CD14-positive monocyte (primary cell): ENCODE results near the gene TAS2R43. TPM values are rescaled to one million over a fixed set of nuclear protein-coding genes. Genes with fewer than 3 reads are reported as not detected.

Source experiments
- DNase-seq, 3 donors: peaks; one replicate each; pipeline ENCODE4 v3.0.0-alpha.2; 2011 to 2022
- H2AFZ ChIP-seq: 2 replicates; pipeline ENCODE4 v1.6.0; 2012; ENCODE audit warnings: mild to moderate bottlenecking, low read depth, low read length, inconsistent platforms; ENCODE audit not compliant: insufficient read depth, poor library complexity, severe bottlenecking
- H3K27ac ChIP-seq, 2 donors: 1 replicate in 1 of 2; 2 replicates in 1 of 2; pipeline ENCODE4 v1.5.1; 2012 to 2013; ENCODE audit warnings: low read length in 2 of 2, control low read depth in 1 of 2, inconsistent platforms in 1 of 2, low read depth in 1 of 2, mild to moderate bottlenecking in 1 of 2
- H3K27me3 ChIP-seq, 2 donors: one replicate each; pipeline versions ENCODE4 v1.6.0 to v1.6.1; 2011 to 2013; ENCODE audit warnings: low read length in 2 of 2; ENCODE audit not compliant: control insufficient read depth in 2 of 2, insufficient read depth in 2 of 2
- H3K36me3 ChIP-seq, 2 donors: replicated peaks in 1 of 2; 1 replicate in 1 of 2; 2 replicates in 1 of 2; pipeline versions ENCODE4 v1.5.1 to v1.6.1; 2012 to 2013; ENCODE audit warnings: low read length in 2 of 2, control low read depth in 1 of 2, inconsistent platforms in 1 of 2, mild to moderate bottlenecking in 1 of 2; ENCODE audit not compliant: insufficient read depth in 2 of 2, control insufficient read depth in 1 of 2
- H3K4me1 ChIP-seq, 2 donors: 1 replicate in 1 of 2; 2 replicates in 1 of 2; pipeline versions ENCODE4 v1.5.1 to v1.6.1; 2012 to 2013; ENCODE audit warnings: low read length in 2 of 2, control low read depth in 1 of 2, inconsistent platforms in 1 of 2, mild to moderate bottlenecking in 1 of 2, moderate library complexity in 1 of 2; ENCODE audit not compliant: insufficient read depth in 2 of 2, control insufficient read depth in 1 of 2
- H3K4me2 ChIP-seq: replicated peaks from 2 replicates; pipeline ENCODE3; 2012; ENCODE audit warnings: low read length, moderate library complexity, mild to moderate bottlenecking; ENCODE audit not compliant: poor library complexity, severe bottlenecking; ENCODE audit errors: extremely low read depth
- H3K4me3 ChIP-seq, 3 experiments: fragments of 200-600 bp in 1 of 3; sonication (generic) in 1 of 3; replicated peaks in 1 of 3; 1 replicate in 2 of 3; 2 replicates in 1 of 3; pipeline ENCODE4 v1.5.1; 2011 to 2013; ENCODE audit warnings: low read length in 3 of 3, mild to moderate bottlenecking in 3 of 3, control low read depth in 2 of 3, low read depth in 2 of 3, inconsistent platforms in 1 of 3, moderate library complexity in 1 of 3
- H3K79me2 ChIP-seq: 2 replicates; pipeline ENCODE4 v1.6.0; 2012; ENCODE audit warnings: mild to moderate bottlenecking, control low read depth, inconsistent platforms, low read length, moderate library complexity; ENCODE audit not compliant: insufficient read depth
- H3K9ac ChIP-seq: 2 replicates; pipeline ENCODE4 v1.6.0; 2017; ENCODE audit warnings: low read length, mild to moderate bottlenecking; ENCODE audit not compliant: insufficient read depth, poor library complexity, severe bottlenecking
- H3K9me3 ChIP-seq, 2 donors: replicated peaks in 1 of 2; 1 replicate in 1 of 2; 2 replicates in 1 of 2; pipeline versions ENCODE4 v1.5.1 to v1.6.1; 2012 to 2013; ENCODE audit warnings: low read length in 2 of 2, control low read depth in 1 of 2; ENCODE audit not compliant: control insufficient read depth in 1 of 2, insufficient read depth in 1 of 2
- H4K20me1 ChIP-seq: 2 replicates; pipeline ENCODE4 v1.6.0; 2012; ENCODE audit warnings: mild to moderate bottlenecking, low read length, control low read depth, moderate library complexity; ENCODE audit not compliant: insufficient read depth
- H3K27ac Mint-ChIP-seq, 7 donors: one replicate each; pipeline ENCODE4 v1.8.0; 2020; ENCODE audit warnings: mild to moderate bottlenecking in 7 of 7, mixed read lengths in 7 of 7, moderate library complexity in 6 of 7, inconsistent platforms in 2 of 7
- H3K27me3 Mint-ChIP-seq, 3 donors: one replicate each; pipeline ENCODE4 v1.8.0; 2021 to 2022; ENCODE audit warnings: low read depth in 3 of 3, mild to moderate bottlenecking in 3 of 3, mixed read lengths in 3 of 3, moderate library complexity in 3 of 3, inconsistent platforms in 1 of 3
- H3K36me3 Mint-ChIP-seq, 2 donors: one replicate each; pipeline ENCODE4 v1.8.0; 2020; ENCODE audit warnings: mixed read lengths in 2 of 2, inconsistent platforms in 1 of 2, mild to moderate bottlenecking in 1 of 2
- H3K4me1 Mint-ChIP-seq: one replicate; pipeline ENCODE4 v1.8.0; 2020; ENCODE audit warnings: mild to moderate bottlenecking, mixed read lengths
- H3K4me3 Mint-ChIP-seq, 2 donors: one replicate each; pipeline ENCODE4 v1.8.0; 2020; ENCODE audit warnings: mild to moderate bottlenecking in 2 of 2, mixed read lengths in 2 of 2, moderate library complexity in 1 of 2
- H3K9me3 Mint-ChIP-seq, 7 donors: one replicate each; pipeline ENCODE4 v1.8.0; 2020 to 2022; ENCODE audit warnings: mixed read lengths in 7 of 7, mild to moderate bottlenecking in 6 of 7, moderate library complexity in 6 of 7, inconsistent platforms in 2 of 7
- WGBS: methylation state at CpG from one replicate; pipeline ENCODE4 v1.1.5; 2013; ENCODE audit warnings: missing lambda C conversion rate; ENCODE audit not compliant: insufficient coverage; 5-methylcytosine and 5-hydroxymethylcytosine counted together
- intact Hi-C, 2 donors: fragments of 100-400 bp; cut with micrococcal nuclease; formaldehyde crosslinking; loops; one replicate each; pipeline versions ENCODE4 v1.15.0 to v1.15.1; 2023
- polyA plus RNA-seq, 3 donors: library from polyadenylated mRNA; depleted of rRNA in 1 of 3; unstranded in 2 of 3; stranded (reverse) in 1 of 3; fragments of 300-500 nt in 2 of 3; fragments of >200 nt in 1 of 3; fragmentation: Illumina TruSeq in 2 of 3; gene quantifications; 1 replicate in 2 of 3; 2 replicates in 1 of 3; pipeline ENCODE4 v1.2.3, GENCODE V29; 2012 to 2021
- TF ChIP-seq, protein P1 (sequence below): fragments of 200-600 bp; IDR thresholded peaks from one replicate; pipeline ENCODE4 v1.8.0; 2022; ENCODE audit warnings: antibody characterized with exemption, mild to moderate bottlenecking

The TAS2R43 gene
- polyA plus RNA-seq, 3 donors, result not detected

DNA sequence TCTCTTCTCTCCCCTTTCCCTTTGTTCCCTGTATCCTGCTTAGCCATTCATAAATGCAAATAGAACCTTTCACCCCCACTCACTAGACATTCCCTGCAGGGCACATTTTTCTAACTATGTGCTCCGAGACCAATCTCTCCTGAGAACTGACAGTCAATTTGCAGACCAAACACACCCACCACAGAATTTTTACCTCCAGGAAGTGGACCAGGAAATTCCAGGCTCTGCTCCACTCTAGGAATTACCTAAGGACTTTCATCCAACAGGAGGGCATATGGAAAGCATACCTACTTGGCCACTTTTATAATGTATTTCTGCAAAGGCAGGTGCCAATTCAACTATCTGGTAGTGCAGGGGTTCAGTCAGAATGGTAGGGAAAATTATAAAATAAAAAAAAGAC lies 21.1 kb downstream of the TAS2R43 start:
- Histone ChIP-seq H4K20me1 (no peaks in the 10 kb centered on the region), H3K4me2 (no peak overlapping the region), H3K27ac (no peak overlapping the region), H3K9me3 (no peaks in the 10 kb centered on the region), H3K4me1 (no peaks in the 10 kb centered on the region), H2AFZ (no peak overlapping the region), H3K9ac (no peak overlapping the region), H3K36me3 (no peaks in the 10 kb centered on the region), H3K4me3 (no peak overlapping the region), H3K79me2 (no peaks in the 10 kb centered on the region), H3K27me3 (no peaks in the 10 kb centered on the region)
- peaks cover 4 to 6% of the 10 kb centered on the region in 2 donors for H3K36me3 Mint-ChIP-seq
- H3K27ac Mint-ChIP-seq, result peak overlapping the region in 1 of 7 donors; percentile 36
- no CpG with 5 or more reads among the region's 1 CpG for WGBS
- no peak for DNase-seq
- TF ChIP-seq, protein P1, sequence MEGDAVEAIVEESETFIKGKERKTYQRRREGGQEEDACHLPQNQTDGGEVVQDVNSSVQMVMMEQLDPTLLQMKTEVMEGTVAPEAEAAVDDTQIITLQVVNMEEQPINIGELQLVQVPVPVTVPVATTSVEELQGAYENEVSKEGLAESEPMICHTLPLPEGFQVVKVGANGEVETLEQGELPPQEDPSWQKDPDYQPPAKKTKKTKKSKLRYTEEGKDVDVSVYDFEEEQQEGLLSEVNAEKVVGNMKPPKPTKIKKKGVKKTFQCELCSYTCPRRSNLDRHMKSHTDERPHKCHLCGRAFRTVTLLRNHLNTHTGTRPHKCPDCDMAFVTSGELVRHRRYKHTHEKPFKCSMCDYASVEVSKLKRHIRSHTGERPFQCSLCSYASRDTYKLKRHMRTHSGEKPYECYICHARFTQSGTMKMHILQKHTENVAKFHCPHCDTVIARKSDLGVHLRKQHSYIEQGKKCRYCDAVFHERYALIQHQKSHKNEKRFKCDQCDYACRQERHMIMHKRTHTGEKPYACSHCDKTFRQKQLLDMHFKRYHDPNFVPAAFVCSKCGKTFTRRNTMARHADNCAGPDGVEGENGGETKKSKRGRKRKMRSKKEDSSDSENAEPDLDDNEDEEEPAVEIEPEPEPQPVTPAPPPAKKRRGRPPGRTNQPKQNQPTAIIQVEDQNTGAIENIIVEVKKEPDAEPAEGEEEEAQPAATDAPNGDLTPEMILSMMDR, result no peak
- H3K4me1 Mint-ChIP-seq, result no peaks in the 10 kb centered on the region
- intact Hi-C loops, result no loop called here
- H3K27me3 Mint-ChIP-seq, result no peaks in the 10 kb centered on the region
- H3K9me3 Mint-ChIP-seq, result peaks cover 0 to 8% (median 1%) of the 10 kb centered on the region in 7 donors
- no peak overlapping the region for H3K4me3 Mint-ChIP-seq

DNA sequence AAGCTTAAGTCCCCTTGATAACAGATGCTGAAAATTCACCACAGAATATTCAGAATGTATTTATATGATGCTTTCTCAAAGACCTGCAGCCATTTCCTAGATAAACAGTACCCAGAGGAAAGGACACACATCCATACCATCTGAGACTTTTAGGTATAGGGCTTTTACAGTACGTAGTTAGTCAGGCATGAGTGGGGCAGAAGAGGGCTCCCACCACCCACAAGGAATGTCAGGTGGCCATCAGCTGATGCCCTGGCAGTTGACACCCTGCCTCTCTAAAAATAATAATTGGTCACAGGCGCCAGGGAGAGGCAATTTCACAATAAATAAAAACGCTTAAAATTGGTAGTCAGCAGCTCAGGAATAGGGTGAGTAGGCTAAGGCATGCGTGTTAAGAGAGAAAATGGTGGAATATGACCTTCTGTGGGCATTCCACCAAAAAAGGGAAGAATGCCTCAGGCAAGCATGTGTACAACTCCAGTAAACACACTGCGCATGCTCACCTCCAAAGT lies 22.2 kb downstream of the TAS2R43 start:
- intact Hi-C loops, result loop anchor here in 1 of 2 donors (1.0 kb wide), 1 partner anchor 56 kb away; no protein-coding TSS in a partner anchor
- Mint-ChIP-seq H3K4me3 (no peak overlapping the region), H3K9me3 (peaks cover 0 to 9% (median 1%) of the 10 kb centered on the region in 7 donors), H3K27ac (no peak overlapping the region), H3K36me3 (peaks cover 4 to 6% of the 10 kb centered on the region in 2 donors), H3K4me1 (no peaks in the 10 kb centered on the region), H3K27me3 (no peaks in the 10 kb centered on the region)
- Histone ChIP-seq H3K79me2 (no peaks in the 10 kb centered on the region), H3K9ac (no peak overlapping the region), H4K20me1 (no peaks in the 10 kb centered on the region), H3K27me3 (no peaks in the 10 kb centered on the region), H3K27ac (no peak overlapping the region), H3K36me3 (no peaks in the 10 kb centered on the region), H3K4me2 (no peak overlapping the region), H2AFZ (no peak overlapping the region), H3K9me3 (no peaks in the 10 kb centered on the region), H3K4me1 (no peaks in the 10 kb centered on the region), H3K4me3 (no peak overlapping the region)
- 100% methylated on average over 1 of the region's 5 CpGs for WGBS
- TF ChIP-seq, protein P1, result no peak
- no peak for DNase-seq
